HEK293 (cell line): ENCODE measurements around the gene OR10H5.

Experiments
- ZBTB49 ChIP-seq: fragments of 450-650 bp; formaldehyde crosslinking; IDR thresholded peaks from 2 replicates; pipeline ENCODE4 v1.5.1; 2016; ENCODE audit warnings: missing biosample characterization, missing genetic modification characterization, low read depth
- ZNF585B ChIP-seq: fragments of 450-650 bp; formaldehyde crosslinking; IDR thresholded peaks from 2 replicates; pipeline ENCODE4 v1.5.1; 2016; ENCODE audit warnings: missing biosample characterization, missing genetic modification characterization

- no peak for TF ChIP-seq ZNF585B (tag by site-specific recombination)
- no peak for TF ChIP-seq ZBTB49 (tag by site-specific recombination)
These were observed 5.8 kb upstream of the OR10H5 start for GRCh38 chr19:15781661-15782060.
